Activated T-cell treated with anti-CD3 and anti-CD28 coated beads, Interleukin-2, amount 50 U/mL, for 72 hours (primary cell): ENCODE data around the gene SERPINA1. TPM values are rescaled to one million over a fixed set of nuclear protein-coding genes. Genes with fewer than 3 reads are reported as not detected.
A peak's percentile ranks its signal among the peaks of the same experiment; 100 is the strongest.
"Not testable (repeated sequence)": the region's sequence is repeated elsewhere in the genome, so short reads cannot be mapped to it uniquely, and the experiment has no call there.

Experiments
- ATAC-seq, 2 donors: fragments of 150-1000 bp; cut with Tn5 transposase; replicated peaks in 1 of 2; 2 replicates each; pipeline ENCODE4 v1.10.0; 2021; ENCODE audit warnings: moderate library complexity in 2 of 2, mild to moderate bottlenecking in 1 of 2
- DNase-seq, 2 donors: peaks; one replicate each; pipeline ENCODE4 v3.0.0; 2021 to 2022; ENCODE audit warnings: mixed read lengths in 1 of 2
- H3K27ac Mint-ChIP-seq: one replicate; pipeline ENCODE4 v1.8.0; 2022; ENCODE audit warnings: mild to moderate bottlenecking, moderate library complexity, mixed read lengths
- H3K27me3 Mint-ChIP-seq: one replicate; pipeline ENCODE4 v1.8.0; 2022; ENCODE audit warnings: low read depth, mixed read lengths
- H3K36me3 Mint-ChIP-seq, 2 donors: one replicate each; pipeline ENCODE4 v1.8.0; 2022; ENCODE audit warnings: mixed read lengths in 2 of 2, mild to moderate bottlenecking in 1 of 2; ENCODE audit not compliant: insufficient read depth in 2 of 2
- H3K4me1 Mint-ChIP-seq: one replicate; pipeline ENCODE4 v1.8.0; 2022; ENCODE audit warnings: low read depth, mixed read lengths
- H3K4me3 Mint-ChIP-seq, 2 donors: one replicate each; pipeline ENCODE4 v1.8.0; 2022; ENCODE audit warnings: mild to moderate bottlenecking in 2 of 2, mixed read lengths in 2 of 2, moderate library complexity in 2 of 2
- H3K9me3 Mint-ChIP-seq, 2 donors: one replicate each; pipeline ENCODE4 v1.8.0; 2022; ENCODE audit warnings: mixed read lengths in 2 of 2
- total RNA-seq, 2 donors: library from RNA; stranded (reverse); gene quantifications; one replicate each; pipeline ENCODE4 v1.2.3, GENCODE V29; 2022

SERPINA1 gene
- total RNA-seq, 2 donors from 2014 or later, result 20.3 to 68.9 TPM

- no peak for ATAC-seq
- Mint-ChIP-seq H3K4me3 (no peak overlapping the region), H3K27me3 (peaks cover 7% of the 10 kb centered on the region), H3K27ac (no peak overlapping the region), H3K9me3 (no peaks in the 10 kb centered on the region), H3K4me1 (peaks cover 26% of the 10 kb centered on the region), H3K36me3 (peaks cover 0 to 8% of the 10 kb centered on the region in 2 donors)
- no peak for DNase-seq
Measured at GRCh38 chr14:94377866-94378470, 10.4 kb downstream of the SERPINA1 start.

- Mint-ChIP-seq H3K4me3 (no peak overlapping the region), H3K4me1 (peaks cover 26% of the 10 kb centered on the region), H3K27me3 (peaks cover 7% of the 10 kb centered on the region), H3K27ac (peak overlapping the region; percentile 5), H3K36me3 (peaks cover 0 to 8% of the 10 kb centered on the region in 2 donors), H3K9me3 (no peaks in the 10 kb centered on the region)
- DNase-seq (no peak), ATAC-seq (peak; percentile 28 to 55)
Measured at GRCh38 chr14:94376976-94377865, 11.2 kb downstream of the SERPINA1 start.

- Mint-ChIP-seq H3K27ac (peak overlapping the region; percentile 5), H3K36me3 (peaks cover 0 to 8% of the 10 kb centered on the region in 2 donors), H3K27me3 (peaks cover 7% of the 10 kb centered on the region), H3K4me3 (no peak overlapping the region), H3K9me3 (no peaks in the 10 kb centered on the region), H3K4me1 (peaks cover 26% of the 10 kb centered on the region)
- ATAC-seq (peak in 1 of 2 donors; percentile 1), DNase-seq (no peak)
Measured at GRCh38 chr14:94376108-94376975, 12.1 kb downstream of the SERPINA1 start.

GRCh38 chr14:94375552-94376107 is 12.8 kb downstream of the SERPINA1 start:
- H3K9me3 Mint-ChIP-seq, result no peaks in the 10 kb centered on the region
- no peak overlapping the region for H3K27ac Mint-ChIP-seq
- peaks cover 20% of the 10 kb centered on the region for H3K4me1 Mint-ChIP-seq
- ATAC-seq (no peak), DNase-seq (no peak)
- H3K36me3 Mint-ChIP-seq, result peaks cover 0 to 8% of the 10 kb centered on the region in 2 donors
- no peak overlapping the region for H3K4me3 Mint-ChIP-seq
- H3K27me3 Mint-ChIP-seq, result peaks cover 7% of the 10 kb centered on the region

GRCh38 chr14:94374749-94375260 is 13.6 kb downstream of the SERPINA1 start:
- Mint-ChIP-seq H3K36me3 (peaks cover 0 to 8% of the 10 kb centered on the region in 2 donors), H3K27ac (no peak overlapping the region), H3K4me3 (no peak overlapping the region), H3K27me3 (peaks cover 6% of the 10 kb centered on the region), H3K4me1 (peaks cover 12% of the 10 kb centered on the region), H3K9me3 (no peaks in the 10 kb centered on the region)
- DNase-seq (no peak), ATAC-seq (no peak)

- Mint-ChIP-seq H3K27ac (no peak overlapping the region), H3K4me1 (peaks cover 5% of the 10 kb centered on the region), H3K9me3 (no peaks in the 10 kb centered on the region), H3K4me3 (no peak overlapping the region), H3K27me3 (peaks cover 2% of the 10 kb centered on the region), H3K36me3 (peaks cover 0 to 4% of the 10 kb centered on the region in 2 donors)
- DNase-seq, result no peak
- no peak for ATAC-seq
Measured at GRCh38 chr14:94374116-94374515, 14.3 kb downstream of the SERPINA1 start.

GRCh38 chr14:94373708-94374107 is 14.7 kb downstream of the SERPINA1 start:
- Mint-ChIP-seq H3K27ac (no peak overlapping the region), H3K4me1 (peaks cover 1% of the 10 kb centered on the region), H3K36me3 (peaks cover 0 to 2% of the 10 kb centered on the region in 2 donors), H3K27me3 (peaks cover 6% of the 10 kb centered on the region), H3K9me3 (no peaks in the 10 kb centered on the region), H3K4me3 (no peak overlapping the region)
- DNase-seq (no peak), ATAC-seq (no peak)

- ATAC-seq (no peak), DNase-seq (no peak)
- no peak overlapping the region for H3K4me3 Mint-ChIP-seq
- peaks cover 8% of the 10 kb centered on the region for H3K27me3 Mint-ChIP-seq
- no peaks in the 10 kb centered on the region for H3K36me3 Mint-ChIP-seq
- no peaks in the 10 kb centered on the region for H3K4me1 Mint-ChIP-seq
- H3K9me3 Mint-ChIP-seq, result no peaks in the 10 kb centered on the region
- H3K27ac Mint-ChIP-seq, result no peak overlapping the region
Measured at GRCh38 chr14:94372021-94372605, 16.3 kb downstream of the SERPINA1 start.

GRCh38 chr14:94370524-94370910 is 17.9 kb downstream of the SERPINA1 start:
- H3K27ac Mint-ChIP-seq, result no peak overlapping the region
- no peak for ATAC-seq
- DNase-seq, result no peak
- H3K36me3 Mint-ChIP-seq, result no peaks in the 10 kb centered on the region
- H3K4me3 Mint-ChIP-seq, result no peak overlapping the region
- no peaks in the 10 kb centered on the region for H3K4me1 Mint-ChIP-seq
- no peaks in the 10 kb centered on the region for H3K9me3 Mint-ChIP-seq
- peaks cover 8% of the 10 kb centered on the region for H3K27me3 Mint-ChIP-seq

GRCh38 chr14:94369766-94370523 is 18.5 kb downstream of the SERPINA1 start:
- not testable (repeated sequence) for ATAC-seq, H3K36me3 Mint-ChIP-seq, H3K27ac Mint-ChIP-seq, H3K27me3 Mint-ChIP-seq, H3K9me3 Mint-ChIP-seq, H3K4me1 Mint-ChIP-seq, DNase-seq, H3K4me3 Mint-ChIP-seq

GRCh38 chr14:94368956-94369355 is 19.4 kb downstream of the SERPINA1 start:
- Mint-ChIP-seq H3K9me3 (no peaks in the 10 kb centered on the region), H3K27me3 (peaks cover 8% of the 10 kb centered on the region), H3K36me3 (no peaks in the 10 kb centered on the region), H3K4me1 (no peaks in the 10 kb centered on the region), H3K27ac (peak overlapping the region; percentile 85), H3K4me3 (no peak overlapping the region)
- DNase-seq, result no peak
- no peak for ATAC-seq

- Mint-ChIP-seq H3K27ac (no peak overlapping the region), H3K27me3 (peaks cover 8% of the 10 kb centered on the region), H3K36me3 (no peaks in the 10 kb centered on the region), H3K4me3 (no peak overlapping the region), H3K9me3 (no peaks in the 10 kb centered on the region), H3K4me1 (no peaks in the 10 kb centered on the region)
- ATAC-seq (no peak), DNase-seq (no peak)
Measured at GRCh38 chr14:94368243-94368590, 20.2 kb downstream of the SERPINA1 start.
